Immature natural killer cell (primary cell): ENCODE results near the gene GPR18. TPM values are rescaled to one million over a fixed set of nuclear protein-coding genes. Genes with fewer than 3 reads are reported as not detected.
"Not testable (repeated sequence)": the region's sequence is repeated elsewhere in the genome, so short reads cannot be mapped to it uniquely, and the experiment has no call there.

Source experiments
- DNase-seq, 3 donors: peaks; one replicate each; pipeline ENCODE4 v3.0.0; 2022; ENCODE audit warnings: mixed read lengths in 1 of 3
- H3K27ac Mint-ChIP-seq, 6 donors: one replicate each; pipeline ENCODE4 v1.8.0; 2020; ENCODE audit warnings: mixed read lengths in 6 of 6, mild to moderate bottlenecking in 5 of 6, inconsistent platforms in 4 of 6, moderate library complexity in 3 of 6
- H3K27me3 Mint-ChIP-seq, 3 donors: one replicate each; pipeline ENCODE4 v1.8.0; 2020 to 2021; ENCODE audit warnings: low read depth in 3 of 3, mild to moderate bottlenecking in 3 of 3, mixed read lengths in 3 of 3, moderate library complexity in 3 of 3, inconsistent platforms in 1 of 3
- H3K36me3 Mint-ChIP-seq, 3 donors: one replicate each; pipeline ENCODE4 v1.8.0; 2020; ENCODE audit warnings: mixed read lengths in 3 of 3, inconsistent platforms in 2 of 3, mild to moderate bottlenecking in 2 of 3
- H3K4me1 Mint-ChIP-seq, 2 donors: one replicate each; pipeline ENCODE4 v1.8.0; 2020; ENCODE audit warnings: inconsistent platforms in 2 of 2, mild to moderate bottlenecking in 2 of 2, mixed read lengths in 2 of 2, moderate library complexity in 1 of 2
- H3K4me3 Mint-ChIP-seq, 5 donors: one replicate each; pipeline ENCODE4 v1.8.0; 2020; ENCODE audit warnings: mild to moderate bottlenecking in 5 of 5, mixed read lengths in 5 of 5, inconsistent platforms in 3 of 5, moderate library complexity in 3 of 5
- H3K9me3 Mint-ChIP-seq, 6 donors: one replicate each; pipeline ENCODE4 v1.8.0; 2020; ENCODE audit warnings: mild to moderate bottlenecking in 6 of 6, mixed read lengths in 6 of 6, inconsistent platforms in 4 of 6, moderate library complexity in 3 of 6
- polyA plus RNA-seq, 3 donors: library from polyadenylated mRNA; unstranded; fragments of 300-500 nt; fragmentation: Illumina TruSeq; gene quantifications; one replicate each; pipeline ENCODE4 v1.2.3, GENCODE V29; 2021

GPR18 gene
- polyA plus RNA-seq, 3 donors from 2014 or later, result 10.1 to 30.0 (median 21.1) TPM

GRCh38 chr13:99257291-99257690 lies 888 bp downstream of the GPR18 start:
- Mint-ChIP-seq H3K4me3 (peak overlapping the region; percentile 81 to 98 (median 93)), H3K9me3 (no peaks in the 10 kb centered on the region), H3K36me3 (peaks cover 17 to 29% (median 17%) of the 10 kb centered on the region in 3 donors), H3K27ac (peak overlapping the region; percentile 76 to 92 (median 80)), H3K4me1 (peaks cover 59 to 79% of the 10 kb centered on the region in 2 donors), H3K27me3 (peaks cover 0 to 2% (median 0%) of the 10 kb centered on the region in 3 donors)
- DNase-seq, result no peak

- peak overlapping the region; percentile 81 to 98 (median 93) for H3K4me3 Mint-ChIP-seq
- peaks cover 17 to 29% (median 20%) of the 10 kb centered on the region in 3 donors for H3K36me3 Mint-ChIP-seq
- DNase-seq, result no peak
- H3K27me3 Mint-ChIP-seq, result peaks cover 0 to 2% (median 0%) of the 10 kb centered on the region in 3 donors
- peaks cover 63 to 85% of the 10 kb centered on the region in 2 donors for H3K4me1 Mint-ChIP-seq
- H3K27ac Mint-ChIP-seq, result peak overlapping the region; percentile 76 to 92 (median 87)
- H3K9me3 Mint-ChIP-seq, result no peaks in the 10 kb centered on the region
These were observed 1.5 kb downstream of the GPR18 start for GRCh38 chr13:99256709-99257108.

- Mint-ChIP-seq H3K9me3 (no peaks in the 10 kb centered on the region), H3K4me1 (peaks cover 67 to 87% of the 10 kb centered on the region in 2 donors), H3K36me3 (peaks cover 19 to 29% (median 20%) of the 10 kb centered on the region in 3 donors), H3K27me3 (peaks cover 0 to 2% (median under 1%) of the 10 kb centered on the region in 3 donors), H3K4me3 (peak overlapping the region; percentile 81 to 98 (median 93)), H3K27ac (peak overlapping the region; percentile 76 to 92 (median 87))
- DNase-seq, result no peak
These were observed 1.9 kb downstream of the GPR18 start for GRCh38 chr13:99256283-99256682.

- peaks cover 20 to 29% (median 24%) of the 10 kb centered on the region in 3 donors for H3K36me3 Mint-ChIP-seq
- no peaks in the 10 kb centered on the region for H3K9me3 Mint-ChIP-seq
- H3K27me3 Mint-ChIP-seq, result peaks cover 0 to 2% (median 2%) of the 10 kb centered on the region in 3 donors
- peak overlapping the region; percentile 48 to 92 (median 74) for H3K27ac Mint-ChIP-seq
- no peak for DNase-seq
- peaks cover 68 to 86% of the 10 kb centered on the region in 2 donors for H3K4me1 Mint-ChIP-seq
- H3K4me3 Mint-ChIP-seq, result peak overlapping the region; percentile 65 to 95 (median 82)
These were observed 2.9 kb downstream of the GPR18 start for GRCh38 chr13:99255271-99255670.

GRCh38 chr13:99254830-99255229 lies 3.3 kb downstream of the GPR18 start:
- no peak for DNase-seq
- Mint-ChIP-seq H3K27me3 (peaks cover 0 to 2% (median 0%) of the 10 kb centered on the region in 3 donors), H3K4me3 (peak overlapping the region; percentile 45 to 95 (median 81)), H3K27ac (peak overlapping the region; percentile 48 to 92 (median 74)), H3K4me1 (peaks cover 66 to 86% of the 10 kb centered on the region in 2 donors), H3K9me3 (no peaks in the 10 kb centered on the region), H3K36me3 (peaks cover 23 to 32% (median 28%) of the 10 kb centered on the region in 3 donors)

- peaks cover 49 to 78% of the 10 kb centered on the region in 2 donors for H3K4me1 Mint-ChIP-seq
- peaks cover 0 to 2% (median 2%) of the 10 kb centered on the region in 3 donors for H3K27me3 Mint-ChIP-seq
- peaks cover 31 to 42% (median 36%) of the 10 kb centered on the region in 3 donors for H3K36me3 Mint-ChIP-seq
- no peak for DNase-seq
- H3K4me3 Mint-ChIP-seq, result peak overlapping the region in 1 of 5 donors; percentile 12
- no peaks in the 10 kb centered on the region for H3K9me3 Mint-ChIP-seq
- peak overlapping the region in 5 of 6 donors; percentile 15 to 71 (median 44) for H3K27ac Mint-ChIP-seq
These were observed 6.3 kb downstream of the GPR18 start for GRCh38 chr13:99251921-99252320.

GRCh38 chr13:99250982-99251825 lies 7.0 kb downstream of the GPR18 start:
- Mint-ChIP-seq H3K36me3 (peaks cover 31 to 42% (median 36%) of the 10 kb centered on the region in 3 donors), H3K27ac (peak overlapping the region; percentile 23 to 71 (median 54)), H3K9me3 (no peaks in the 10 kb centered on the region), H3K4me3 (no peak overlapping the region), H3K4me1 (peaks cover 43 to 70% of the 10 kb centered on the region in 2 donors), H3K27me3 (peaks cover 0 to 2% (median 2%) of the 10 kb centered on the region in 3 donors)
- DNase-seq, result no peak

- Mint-ChIP-seq H3K27ac (peak overlapping the region in 5 of 6 donors; percentile 7 to 70 (median 66)), H3K4me1 (peaks cover 28 to 54% of the 10 kb centered on the region in 2 donors), H3K36me3 (peaks cover 21 to 33% (median 27%) of the 10 kb centered on the region in 3 donors), H3K4me3 (peak overlapping the region in 3 of 5 donors; percentile 20 to 25 (median 21))
- H3K9me3 Mint-ChIP-seq, DNase-seq, H3K27me3 Mint-ChIP-seq: not testable (repeated sequence)
These were observed 8.6 kb downstream of the GPR18 start for GRCh38 chr13:99249606-99250005.

- H3K27me3 Mint-ChIP-seq, DNase-seq, H3K9me3 Mint-ChIP-seq, H3K4me3 Mint-ChIP-seq: not testable (repeated sequence)
- Mint-ChIP-seq H3K4me1 (peaks cover 27 to 50% of the 10 kb centered on the region in 2 donors), H3K36me3 (peaks cover 19 to 32% (median 26%) of the 10 kb centered on the region in 3 donors), H3K27ac (peak overlapping the region in 1 of 6 donors; percentile 70)
These were observed 9.0 kb downstream of the GPR18 start for GRCh38 chr13:99249178-99249577.

GRCh38 chr13:99246100-99246499 lies 12.1 kb downstream of the GPR18 start:
- no peak for DNase-seq
- peak overlapping the region in 1 of 6 donors; percentile 48 for H3K27ac Mint-ChIP-seq
- peaks cover 16 to 35% of the 10 kb centered on the region in 2 donors for H3K4me1 Mint-ChIP-seq
- peaks cover 0 to 2% (median 0%) of the 10 kb centered on the region in 3 donors for H3K27me3 Mint-ChIP-seq
- H3K9me3 Mint-ChIP-seq, result no peaks in the 10 kb centered on the region
- peaks cover 19 to 25% (median 25%) of the 10 kb centered on the region in 3 donors for H3K36me3 Mint-ChIP-seq
- H3K4me3 Mint-ChIP-seq, result no peak overlapping the region

GRCh38 chr13:99237981-99238662 lies 20.1 kb downstream of the GPR18 start:
- Mint-ChIP-seq H3K27me3 (peaks cover 0 to 4% (median 2%) of the 10 kb centered on the region in 3 donors), H3K27ac (peak overlapping the region; percentile 81 to 98 (median 92)), H3K36me3 (peaks cover 14 to 20% (median 16%) of the 10 kb centered on the region in 3 donors), H3K9me3 (no peaks in the 10 kb centered on the region), H3K4me1 (peaks cover 42 to 68% of the 10 kb centered on the region in 2 donors), H3K4me3 (peak overlapping the region; percentile 82 to 96 (median 86))
- peak in 1 of 3 donors; percentile 36 for DNase-seq

- no peak for DNase-seq
- Mint-ChIP-seq H3K27ac (peak overlapping the region in 4 of 6 donors; percentile 6 to 89 (median 69)), H3K9me3 (no peaks in the 10 kb centered on the region), H3K4me1 (peaks cover 58 to 76% of the 10 kb centered on the region in 2 donors), H3K36me3 (peaks cover 0 to 4% (median 0%) of the 10 kb centered on the region in 3 donors), H3K27me3 (peaks cover 0 to 5% (median 3%) of the 10 kb centered on the region in 3 donors), H3K4me3 (peak overlapping the region in 3 of 5 donors; percentile 1 to 38 (median 8))
These were observed 26.5 kb downstream of the GPR18 start for GRCh38 chr13:99231721-99232120.

GRCh38 chr13:99230991-99231390 lies 27.2 kb downstream of the GPR18 start:
- peak overlapping the region in 4 of 6 donors; percentile 7 to 89 (median 52) for H3K27ac Mint-ChIP-seq
- H3K9me3 Mint-ChIP-seq, result no peaks in the 10 kb centered on the region
- peaks cover 64 to 78% of the 10 kb centered on the region in 2 donors for H3K4me1 Mint-ChIP-seq
- peaks cover 0 to 4% (median 3%) of the 10 kb centered on the region in 3 donors for H3K27me3 Mint-ChIP-seq
- DNase-seq, result no peak
- peak overlapping the region in 1 of 5 donors; percentile 48 for H3K4me3 Mint-ChIP-seq
- peaks cover 0 to 4% (median 0%) of the 10 kb centered on the region in 3 donors for H3K36me3 Mint-ChIP-seq
